Psoas muscle (tissue), 8 donors: ENCODE results near the gene ADAMTS16. TPM values are rescaled to one million over a fixed set of nuclear protein-coding genes. Genes with fewer than 3 reads are reported as not detected.

Experiments used
- ATAC-seq, 4 donors: fragments of 200-7000 bp; cut with Tn5 transposase; one replicate each; pipeline ENCODE4 v1.9.1; 2020; ENCODE audit warnings: moderate library complexity in 3 of 4, mild to moderate bottlenecking in 2 of 4
- DNase-seq, 2 donors: peaks; one replicate each; pipeline ENCODE4 v3.0.0-alpha.2; 2020
- H3K27ac ChIP-seq: fragments of 200-600 bp; one replicate; pipeline ENCODE4 v1.8.0; 2022
- H3K27me3 ChIP-seq, 3 donors: fragments of 200-600 bp in 1 of 3; one replicate each; pipeline versions ENCODE4 v1.6.1 to v1.8.0; 2013 to 2022; ENCODE audit warnings: low read length in 2 of 3, mild to moderate bottlenecking in 2 of 3, moderate library complexity in 1 of 3; ENCODE audit not compliant: insufficient read depth in 3 of 3
- H3K36me3 ChIP-seq, 2 donors: fragments of 200-600 bp in 1 of 2; one replicate each; pipeline versions ENCODE4 v1.6.1 to v1.8.0; 2013 to 2022; ENCODE audit warnings: low read depth in 1 of 2, mild to moderate bottlenecking in 1 of 2, moderate library complexity in 1 of 2; ENCODE audit not compliant: insufficient read depth in 1 of 2
- H3K4me1 ChIP-seq: fragments of 200-600 bp; one replicate; pipeline ENCODE4 v1.8.0; 2022
- H3K4me3 ChIP-seq: fragments of 200-600 bp; one replicate; pipeline ENCODE4 v1.8.0; 2022; ENCODE audit warnings: mild to moderate bottlenecking
- H3K9me3 ChIP-seq: fragments of 200-600 bp; one replicate; pipeline ENCODE4 v1.8.0; 2022
- WGBS, 3 donors: extraction: QIAGEN DNeasy Blood & Tissue Kit; methylation state at CpG; one replicate each; pipeline versions ENCODE4 v1.1.6 to v1.1.7; 2013; 5-methylcytosine and 5-hydroxymethylcytosine counted together
- intact Hi-C, 2 donors: fragments of 100-400 bp; cut with DNase I; formaldehyde crosslinking; loops; one replicate each; pipeline versions ENCODE4 v1.11.0 to v1.14.2; 2022
- polyA plus RNA-seq, 3 donors: library from polyadenylated mRNA; stranded (reverse); fragments of 200-250 nt; gene quantifications; one replicate each; pipeline ENCODE4 v1.2.3, GENCODE V29; 2013
- total RNA-seq, 4 donors: library from RNA; stranded (reverse); fragmentation: NEBNext Ultra II Directional in 2 of 4; extraction: Animal tissue kit (Norgen Biotek cat#: 25700) in 2 of 4; gene quantifications; one replicate each; pipeline versions ENCODE4 v1.2.1 to v1.2.4, GENCODE V29; 2021 to 2023
- TF ChIP-seq, protein P1 (sequence below): fragments of 200-600 bp; IDR thresholded peaks from one replicate; pipeline ENCODE4 v1.8.0; 2022; ENCODE audit warnings: antibody characterized with exemption
- donor health status: healthy with polysubstance abuse.
- donor health status: DM: no; HTN: no; CAD: no; lungs with moderate emphysema.
- donor health status: Bipolar disorder and iron deficiency.
- donor health status: healthy.
- donor health status: DM: yes; HTN: yes; CAD: no.
- donor health status: DM: no; HTN: no; CAD: no.
- donor health status: DM: no; HTN: no; CAD: no.
- donor health status: DM: yes; HTN: yes; CAD: no.

ADAMTS16 gene
- total and polyA plus RNA-seq, 7 donors = 0.01 to 0.27 (median 0.06) TPM; not detected in 1

- 77 to 81% (median 77%) methylated on average over 10 of the region's 10 CpGs for WGBS, 3 donors
- intact Hi-C loops = no loop called here
- ATAC-seq (no peak), DNase-seq (no peak)
- TF ChIP-seq, protein P1, sequence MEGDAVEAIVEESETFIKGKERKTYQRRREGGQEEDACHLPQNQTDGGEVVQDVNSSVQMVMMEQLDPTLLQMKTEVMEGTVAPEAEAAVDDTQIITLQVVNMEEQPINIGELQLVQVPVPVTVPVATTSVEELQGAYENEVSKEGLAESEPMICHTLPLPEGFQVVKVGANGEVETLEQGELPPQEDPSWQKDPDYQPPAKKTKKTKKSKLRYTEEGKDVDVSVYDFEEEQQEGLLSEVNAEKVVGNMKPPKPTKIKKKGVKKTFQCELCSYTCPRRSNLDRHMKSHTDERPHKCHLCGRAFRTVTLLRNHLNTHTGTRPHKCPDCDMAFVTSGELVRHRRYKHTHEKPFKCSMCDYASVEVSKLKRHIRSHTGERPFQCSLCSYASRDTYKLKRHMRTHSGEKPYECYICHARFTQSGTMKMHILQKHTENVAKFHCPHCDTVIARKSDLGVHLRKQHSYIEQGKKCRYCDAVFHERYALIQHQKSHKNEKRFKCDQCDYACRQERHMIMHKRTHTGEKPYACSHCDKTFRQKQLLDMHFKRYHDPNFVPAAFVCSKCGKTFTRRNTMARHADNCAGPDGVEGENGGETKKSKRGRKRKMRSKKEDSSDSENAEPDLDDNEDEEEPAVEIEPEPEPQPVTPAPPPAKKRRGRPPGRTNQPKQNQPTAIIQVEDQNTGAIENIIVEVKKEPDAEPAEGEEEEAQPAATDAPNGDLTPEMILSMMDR = no peak
- Histone ChIP-seq H3K27me3 (peaks cover 0 to 2% (median 0%) of the 10 kb centered on the region in 3 donors), H3K27ac (no peak overlapping the region), H3K4me3 (no peak overlapping the region), H3K9me3 (no peaks in the 10 kb centered on the region), H3K36me3 (no peaks in the 10 kb centered on the region), H3K4me1 (no peaks in the 10 kb centered on the region)
These were observed 43.8 kb downstream of the ADAMTS16 start for GRCh38 chr5:5183933-5184332.

DNA sequence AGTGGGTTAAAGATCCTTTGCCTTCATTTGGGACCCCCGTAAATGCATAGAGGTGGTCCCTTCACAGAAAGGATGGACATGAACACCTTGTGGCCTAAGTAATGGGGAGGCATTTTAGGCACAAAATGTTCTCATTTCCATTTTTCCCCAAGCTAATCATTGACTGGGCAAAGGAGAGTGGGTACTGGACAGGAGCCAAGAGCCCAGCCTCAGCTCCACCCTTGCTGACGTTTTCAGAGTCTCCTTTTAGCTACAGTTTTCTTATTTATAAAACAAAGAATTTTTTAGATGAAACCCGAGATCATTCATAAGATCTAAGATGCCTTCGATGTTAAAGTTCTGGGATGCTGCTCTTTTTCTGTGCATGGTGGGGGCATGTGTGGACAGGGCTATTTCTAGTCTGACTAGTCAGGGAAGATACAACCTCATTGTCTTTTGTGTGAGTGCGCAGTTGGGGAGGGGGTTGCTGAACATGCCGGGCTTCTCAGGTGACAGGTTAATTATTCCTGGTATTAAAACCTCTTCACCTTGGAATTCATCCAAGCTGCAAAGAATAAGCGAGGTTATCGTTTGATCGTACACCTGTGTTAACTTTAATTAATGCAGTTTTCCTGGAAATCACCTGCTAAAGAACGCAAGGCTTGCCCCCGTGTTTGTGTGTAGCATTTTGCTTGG lies 48.4 kb downstream of the ADAMTS16 start:
- no peaks in the 10 kb centered on the region for H3K9me3 ChIP-seq
- no peaks in the 10 kb centered on the region for H3K36me3 ChIP-seq
- H3K4me1 ChIP-seq = no peaks in the 10 kb centered on the region
- H3K27me3 ChIP-seq = peaks cover 0 to 2% (median 0%) of the 10 kb centered on the region in 3 donors
- no peak overlapping the region for H3K4me3 ChIP-seq
- H3K27ac ChIP-seq = no peak overlapping the region
- 56 to 66% (median 60%) methylated on average over 11 of the region's 11 CpGs for WGBS, 3 donors
- TF ChIP-seq, protein P1 = no peak
- ATAC-seq (no peak), DNase-seq (no peak)
- intact Hi-C loops = no loop called here

- Histone ChIP-seq H3K27me3 (peaks cover 0 to 2% (median 0%) of the 10 kb centered on the region in 3 donors), H3K27ac (no peak overlapping the region), H3K36me3 (no peaks in the 10 kb centered on the region), H3K4me3 (no peak overlapping the region), H3K9me3 (no peaks in the 10 kb centered on the region), H3K4me1 (no peaks in the 10 kb centered on the region)
- 90% methylated on average over 7 of the region's 7 CpGs for WGBS, 3 donors
- intact Hi-C loops = no loop called here
- DNase-seq (no peak), ATAC-seq (no peak)
- TF ChIP-seq, protein P1 = no peak
These were observed 48.9 kb downstream of the ADAMTS16 start for GRCh38 chr5:5189051-5189430.

DNA sequence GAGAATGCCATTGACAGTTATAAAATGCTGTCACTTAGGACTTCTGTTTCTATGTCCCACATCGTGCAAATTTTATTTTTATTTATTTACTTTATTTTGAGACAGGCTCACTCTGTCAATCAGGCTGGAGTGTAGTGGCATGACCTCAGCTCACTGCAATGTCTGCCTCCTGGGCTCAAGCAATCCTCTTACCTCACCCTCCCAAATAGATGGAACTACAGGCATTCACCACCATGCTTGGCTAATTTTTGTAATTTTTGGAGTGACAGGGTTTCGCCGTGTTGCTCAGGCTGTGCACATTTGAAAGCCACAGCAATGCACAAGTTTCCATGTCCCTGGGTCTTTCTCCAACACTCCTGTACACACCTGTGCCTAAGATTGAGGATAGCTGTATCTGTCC lies 51.8 kb downstream of the ADAMTS16 start:
- Histone ChIP-seq H3K4me1 (no peaks in the 10 kb centered on the region), H3K36me3 (no peaks in the 10 kb centered on the region), H3K27ac (no peak overlapping the region), H3K9me3 (no peaks in the 10 kb centered on the region), H3K27me3 (no peaks in the 10 kb centered on the region), H3K4me3 (no peak overlapping the region)
- intact Hi-C loops = no loop called here
- WGBS, 3 donors = 80 to 88% (median 86%) methylated on average over 3 of the region's 3 CpGs
- DNase-seq (no peak), ATAC-seq (no peak)
- TF ChIP-seq, protein P1 = no peak

DNA sequence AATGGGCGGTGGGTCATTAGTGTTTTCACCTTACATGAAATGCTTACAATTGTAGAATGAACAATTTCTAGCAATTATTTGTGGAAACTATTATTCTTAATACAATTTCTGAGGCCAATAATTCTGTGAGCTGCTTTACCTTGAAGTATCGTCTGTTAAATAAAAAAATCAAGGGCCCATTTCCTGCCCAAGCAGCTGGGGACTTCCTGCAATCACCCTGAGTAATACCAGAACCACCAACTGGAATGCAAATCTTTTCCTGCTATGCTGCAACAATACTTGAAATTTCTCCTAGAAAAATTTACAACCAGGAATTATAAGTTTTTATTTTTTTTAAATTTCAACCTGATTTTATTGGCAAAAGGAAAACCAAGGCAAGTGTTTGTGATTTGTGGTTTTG lies 52.6 kb downstream of the ADAMTS16 start:
- 75 to 87% (median 81%) methylated on average over 2 of the region's 2 CpGs for WGBS, 3 donors
- no peaks in the 10 kb centered on the region for H3K9me3 ChIP-seq
- no peak overlapping the region for H3K27ac ChIP-seq
- intact Hi-C loops = no loop called here
- no peaks in the 10 kb centered on the region for H3K4me1 ChIP-seq
- DNase-seq (no peak), ATAC-seq (no peak)
- no peaks in the 10 kb centered on the region for H3K36me3 ChIP-seq
- no peaks in the 10 kb centered on the region for H3K27me3 ChIP-seq
- TF ChIP-seq, protein P1 = no peak
- H3K4me3 ChIP-seq = no peak overlapping the region
